Activated gamma-delta T cell treated with anti-CD3 and anti-CD28 coated beads, Interleukin-2, amount 50 U/mL, for 16 hours (primary cell): Measurements from ENCODE around the gene CHST3.
"Not testable (repeated sequence)": the region's sequence is repeated elsewhere in the genome, so short reads cannot be mapped to it uniquely, and the experiment has no call there.

Experiments
- DNase-seq: peaks from one replicate; pipeline ENCODE4 v3.0.0-alpha.2; 2020; ENCODE audit warnings: low read depth

CHST3 gene

DNA sequence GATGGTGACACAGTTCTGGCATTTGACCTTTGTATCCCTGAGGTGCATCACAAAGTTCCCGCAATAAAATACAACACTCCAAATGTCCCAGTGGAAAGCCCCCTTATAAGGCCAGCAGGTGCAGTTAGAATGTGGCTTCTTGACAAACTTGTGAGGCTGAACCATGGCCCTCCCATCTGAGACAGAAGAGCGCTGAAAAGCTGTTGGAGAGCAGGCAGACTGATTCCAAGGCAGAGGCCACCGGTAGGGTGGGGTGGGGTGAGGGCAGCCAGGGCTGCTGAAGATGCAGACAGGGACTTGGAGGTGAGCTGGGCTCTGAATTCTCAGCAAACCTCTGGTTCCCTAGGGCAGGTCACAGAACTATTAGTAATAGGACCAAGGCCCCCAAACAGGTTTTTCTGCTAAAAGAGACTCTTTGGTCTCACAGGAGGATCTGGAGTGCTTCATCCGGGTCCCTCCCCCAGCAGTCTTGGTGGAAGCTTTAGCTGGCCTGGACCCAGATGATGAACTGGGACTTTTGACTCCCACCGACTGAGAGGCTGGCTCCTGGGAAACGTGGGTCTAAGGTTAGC lies 15.6 kb upstream of the CHST3 start:
- no peak for DNase-seq

DNA sequence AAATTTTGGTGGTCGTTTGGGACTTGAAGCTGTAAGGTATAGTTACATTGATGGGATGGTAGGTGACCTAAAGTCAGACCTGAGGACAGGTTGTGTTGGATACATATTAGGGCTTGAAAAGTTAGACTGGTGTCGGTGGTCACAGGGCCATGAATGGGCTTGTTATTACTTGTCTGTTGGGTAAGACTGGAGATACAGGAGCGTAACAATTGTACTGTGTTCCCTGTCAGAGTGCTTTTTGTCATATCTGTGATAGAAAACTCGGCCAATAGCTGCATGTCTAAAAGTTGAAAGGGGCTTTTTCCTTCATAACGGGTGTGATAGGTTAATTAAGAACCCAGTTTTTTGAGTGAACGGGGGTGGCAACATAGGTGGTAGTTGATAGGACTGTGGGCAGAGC lies 13.5 kb upstream of the CHST3 start:
- no peak for DNase-seq

- DNase-seq: no peak
Observed at GRCh38 chr10:71952745-71953144, 11.4 kb upstream of the CHST3 start.

DNA sequence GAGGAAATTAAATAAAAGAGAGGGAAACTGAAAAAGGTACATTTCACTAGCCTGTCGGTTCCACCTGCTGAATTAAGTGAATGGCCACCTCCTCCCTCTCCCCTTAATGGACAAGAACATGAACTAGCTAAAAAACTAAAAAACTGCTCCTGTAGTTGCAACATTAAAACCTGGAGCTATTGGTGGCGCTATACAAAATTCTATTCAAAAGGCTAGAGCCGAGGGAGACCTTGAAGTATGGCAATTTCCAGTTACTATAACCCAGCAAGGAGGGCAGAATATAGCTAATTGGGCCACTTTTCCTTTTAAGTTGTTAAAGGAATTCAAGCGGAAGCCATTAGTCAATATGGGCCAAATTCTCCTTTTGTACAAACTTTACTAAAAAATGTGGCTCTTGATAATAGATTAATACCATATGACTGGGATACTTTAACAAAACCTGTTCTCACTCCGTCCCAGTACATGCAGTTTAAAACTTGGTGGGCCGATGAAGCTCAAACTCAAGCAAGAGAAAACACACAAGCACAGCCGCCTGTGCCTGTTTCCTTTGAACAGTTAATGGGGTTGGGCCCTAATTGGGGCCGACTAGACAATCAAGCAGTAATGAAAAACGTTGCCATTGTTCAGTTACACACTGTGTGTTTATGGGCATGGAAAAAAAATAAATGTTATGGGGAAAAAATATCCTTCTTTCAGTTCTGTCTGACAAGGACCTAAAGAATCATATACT lies 6.5 kb upstream of the CHST3 start:
- DNase-seq: no peak

- no peak for DNase-seq
Observed at GRCh38 chr10:71959526-71959925, 4.7 kb upstream of the CHST3 start.

- no peak for DNase-seq
Observed at GRCh38 chr10:71961831-71962230, 2.4 kb upstream of the CHST3 start.

GRCh38 chr10:71962901-71963300 lies 1.3 kb upstream of the CHST3 start:
- no peak for DNase-seq

GRCh38 chr10:71963351-71964097 lies 671 bp upstream of the CHST3 start:
- no peak for DNase-seq

- no peak for DNase-seq
Observed at GRCh38 chr10:71964743-71965515, 734 bp downstream of the CHST3 start.

- no peak for DNase-seq
Observed at GRCh38 chr10:71965623-71966022, 1.4 kb downstream of the CHST3 start.

GRCh38 chr10:71966046-71967004 lies 2.1 kb downstream of the CHST3 start:
- DNase-seq: no peak

DNA sequence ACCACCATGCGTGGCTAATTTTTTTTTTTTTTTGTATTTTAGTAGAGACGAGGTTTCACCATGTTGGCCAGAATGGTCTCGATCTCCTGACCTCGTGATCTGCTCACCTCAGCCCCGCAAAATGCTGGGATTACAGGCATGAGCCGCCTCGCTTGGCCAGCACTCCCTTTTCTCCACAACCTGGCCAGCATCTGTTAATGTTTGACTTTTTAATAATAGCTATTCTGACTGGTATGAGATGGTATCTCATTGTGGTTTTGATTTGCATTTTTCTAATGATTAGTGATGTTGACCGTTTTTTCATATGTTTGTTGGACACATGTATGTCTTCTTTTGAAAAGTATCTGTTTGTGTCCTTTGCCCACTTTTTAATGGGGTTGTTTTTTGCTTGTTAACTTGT lies 3.8 kb downstream of the CHST3 start:
- DNase-seq: not testable (repeated sequence)

GRCh38 chr10:71968553-71969474 lies 4.6 kb downstream of the CHST3 start:
- no peak for DNase-seq

GRCh38 chr10:71969929-71970328 lies 5.7 kb downstream of the CHST3 start:
- no peak for DNase-seq

- DNase-seq: no peak
Observed at GRCh38 chr10:71970331-71970730, 6.1 kb downstream of the CHST3 start.

GRCh38 chr10:71970869-71971268 lies 6.7 kb downstream of the CHST3 start:
- DNase-seq: no peak

- no peak for DNase-seq
Observed at GRCh38 chr10:71971311-71971731, 7.1 kb downstream of the CHST3 start.

GRCh38 chr10:71971769-71972555 lies 7.8 kb downstream of the CHST3 start:
- no peak for DNase-seq
